ENCODE measurements around the gene CUTA.

CUTA gene

GRCh38 chr6:33420491-33421343, 2.8 kb upstream of the CUTA start:
- no peak for DNase-seq

- peak; percentile 71 for DNase-seq
These were observed 1.9 kb upstream of the CUTA start, which contains the start of gene SYNGAP1 for GRCh38 chr6:33419580-33420490. SYNGAP1 (plus strand) TSS chr6:33420065; CDS start chr6:33420265, 200 bp downstream.

GRCh38 chr6:33418690-33419291, 884 bp upstream of the CUTA start:
- DNase-seq: peak; percentile 29

GRCh38 chr6:33417128-33417902, 592 bp downstream of the CUTA start:
- peak; percentile 32 for DNase-seq

GRCh38 chr6:33416386-33417127, 1.4 kb downstream of the CUTA start:
- no peak for DNase-seq

GRCh38 chr6:33415831-33416230, 2.1 kb downstream of the CUTA start:
- DNase-seq: no peak

GRCh38 chr6:33414592-33415271, 3.2 kb downstream of the CUTA start:
- no peak for DNase-seq

GRCh38 chr6:33413241-33414120, 4.4 kb downstream of the CUTA start:
- no peak for DNase-seq

GRCh38 chr6:33412140-33413009, 5.5 kb downstream of the CUTA start:
- no peak for DNase-seq

- DNase-seq: no peak
These were observed 6.3 kb downstream of the CUTA start for GRCh38 chr6:33411632-33412005.

GRCh38 chr6:33410711-33411631, 6.9 kb downstream of the CUTA start, which contains the start of gene PHF1:
PHF1 (plus strand) TSS chr6:33411014; CDS start chr6:33412264, 1,250 bp downstream.
- DNase-seq: peak; percentile 87

- DNase-seq: peak; percentile 96
These were observed 7.7 kb downstream of the CUTA start for GRCh38 chr6:33410050-33410710.

GRCh38 chr6:33407132-33407718, 10.7 kb downstream of the CUTA start:
- no peak for DNase-seq

- no peak for DNase-seq
These were observed 11.8 kb downstream of the CUTA start for GRCh38 chr6:33406126-33406525.

GRCh38 chr6:33405386-33405940, 12.4 kb downstream of the CUTA start:
- DNase-seq: no peak

GRCh38 chr6:33404884-33405283, 13.0 kb downstream of the CUTA start:
- DNase-seq: no peak
